Ovary (tissue), 3 donors: ENCODE measurements around the gene POGK.

Experiments
- POLR2A ChIP-seq: fragments of 450-650 bp; IDR thresholded peaks from one replicate; pipeline ENCODE4 v1.6.1; 2017; ENCODE audit warnings: antibody characterized with exemption, mild to moderate bottlenecking, moderate library complexity
- TF ChIP-seq, protein P1 (sequence below), 3 donors: fragments of 450-650 bp in 2 of 3; fragments of 200-600 bp in 1 of 3; IDR thresholded peaks; one replicate each; pipeline versions ENCODE4 v1.5.1 to v1.8.0; 2016 to 2022; ENCODE audit warnings: antibody characterized with exemption in 3 of 3, mild to moderate bottlenecking in 1 of 3
- donor health status: DM: no; HTN: no; CAD: no.

DNA sequence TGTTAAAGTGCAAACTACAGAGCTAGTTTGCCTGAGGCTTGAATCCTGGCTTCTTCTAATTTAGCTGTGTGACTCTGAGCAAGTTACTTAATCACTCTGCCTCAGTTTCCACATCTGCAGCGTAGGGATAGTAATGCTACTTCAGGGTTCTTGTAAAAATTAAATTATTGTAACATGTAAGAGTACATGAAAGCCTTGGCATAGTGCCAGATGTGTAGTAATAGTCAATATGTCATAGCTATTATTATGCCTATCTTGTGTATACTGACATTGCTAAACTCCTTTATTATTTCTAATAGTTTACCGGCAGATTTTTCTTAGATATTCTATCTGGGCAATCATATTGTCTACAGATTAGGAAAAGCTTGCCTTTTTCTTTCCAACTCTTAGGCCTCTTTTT lies 43.6 kb downstream of the POGK start:
- TF ChIP-seq, protein P1, sequence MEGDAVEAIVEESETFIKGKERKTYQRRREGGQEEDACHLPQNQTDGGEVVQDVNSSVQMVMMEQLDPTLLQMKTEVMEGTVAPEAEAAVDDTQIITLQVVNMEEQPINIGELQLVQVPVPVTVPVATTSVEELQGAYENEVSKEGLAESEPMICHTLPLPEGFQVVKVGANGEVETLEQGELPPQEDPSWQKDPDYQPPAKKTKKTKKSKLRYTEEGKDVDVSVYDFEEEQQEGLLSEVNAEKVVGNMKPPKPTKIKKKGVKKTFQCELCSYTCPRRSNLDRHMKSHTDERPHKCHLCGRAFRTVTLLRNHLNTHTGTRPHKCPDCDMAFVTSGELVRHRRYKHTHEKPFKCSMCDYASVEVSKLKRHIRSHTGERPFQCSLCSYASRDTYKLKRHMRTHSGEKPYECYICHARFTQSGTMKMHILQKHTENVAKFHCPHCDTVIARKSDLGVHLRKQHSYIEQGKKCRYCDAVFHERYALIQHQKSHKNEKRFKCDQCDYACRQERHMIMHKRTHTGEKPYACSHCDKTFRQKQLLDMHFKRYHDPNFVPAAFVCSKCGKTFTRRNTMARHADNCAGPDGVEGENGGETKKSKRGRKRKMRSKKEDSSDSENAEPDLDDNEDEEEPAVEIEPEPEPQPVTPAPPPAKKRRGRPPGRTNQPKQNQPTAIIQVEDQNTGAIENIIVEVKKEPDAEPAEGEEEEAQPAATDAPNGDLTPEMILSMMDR (IDR thresholded peaks at IDR 0.05): no peak
- no peak for TF ChIP-seq POLR2A
